WTC11 (cell line): ENCODE data around the gene C19orf44. TPM values are rescaled to one million over a fixed set of nuclear protein-coding genes. Genes with fewer than 3 reads are reported as not detected.

Experiments
- ATAC-seq: fragments of 200-7000 bp; cut with Tn5 transposase; 2 replicates; pipeline ENCODE4 v1.10.0; 2021; ENCODE audit warnings: mild to moderate bottlenecking, moderate library complexity
- CTCF ChIA-PET: fragments of 300-600 bp; sonication (Branson Sonifier 250); formaldehyde crosslinking; loops from one replicate; lab custom pipeline; 2021; ENCODE audit warnings: antibody characterized with exemption; lab: Charles Lee
- POLR2A ChIA-PET: fragments of 350-600 bp; sonication (Branson Sonifier 250); formaldehyde crosslinking; loops from one replicate; lab custom pipeline; 2021; ENCODE audit warnings: antibody characterized with exemption; lab: Charles Lee
- DNase-seq: peaks from one replicate; pipeline ENCODE4 v3.0.0; 2021; ENCODE audit warnings: low spot score
- H3K27ac Mint-ChIP-seq: 2 replicates; pipeline ENCODE4 v1.8.0; 2021; ENCODE audit warnings: mixed read lengths
- H3K27me3 Mint-ChIP-seq: 2 replicates; pipeline ENCODE4 v1.8.0; 2021; ENCODE audit warnings: low read depth, mild to moderate bottlenecking, moderate library complexity, mixed read lengths
- H3K36me3 Mint-ChIP-seq: 2 replicates; pipeline ENCODE4 v1.8.0; 2021; ENCODE audit warnings: mixed read lengths
- H3K4me1 Mint-ChIP-seq: 2 replicates; pipeline ENCODE4 v1.8.0; 2022; ENCODE audit warnings: mixed read lengths
- H3K4me3 Mint-ChIP-seq: 2 replicates; pipeline ENCODE4 v1.8.0; 2021; ENCODE audit warnings: mild to moderate bottlenecking, moderate library complexity, mixed read lengths
- H3K9me3 Mint-ChIP-seq: 2 replicates; pipeline ENCODE4 v1.8.0; 2021; ENCODE audit warnings: mixed read lengths
- ESRRA ChIP-seq: sonication (generic); formaldehyde crosslinking; IDR thresholded peaks from 2 replicates; pipeline ENCODE4 v1.8.1; 2022; ENCODE audit warnings: mild to moderate bottlenecking, missing genetic modification reagents, borderline replicate concordance
- FOXP1 ChIP-seq: sonication (generic); formaldehyde crosslinking; IDR thresholded peaks from 2 replicates; pipeline ENCODE4 v1.8.0; 2022; ENCODE audit warnings: missing genetic modification reagents, mild to moderate bottlenecking, moderate library complexity, borderline replicate concordance
- FOXP4 ChIP-seq: sonication (generic); formaldehyde crosslinking; IDR thresholded peaks from 2 replicates; pipeline ENCODE4 v1.8.0; 2022; ENCODE audit warnings: mild to moderate bottlenecking, missing genetic modification reagents
- GABPB1 ChIP-seq: sonication (generic); formaldehyde crosslinking; IDR thresholded peaks from 2 replicates; pipeline ENCODE4 v1.8.1; 2023; ENCODE audit warnings: mild to moderate bottlenecking, missing genetic modification reagents
- JAZF1 ChIP-seq: fragments of 250-450 bp; sonication (Bioruptor Pico); IDR thresholded peaks from 2 replicates; pipeline ENCODE4 v1.9.0; 2021; ENCODE audit warnings: moderate library complexity, mild to moderate bottlenecking, inconsistent platforms
- NR1H2 ChIP-seq: sonication (generic); formaldehyde crosslinking; IDR thresholded peaks from 2 replicates; pipeline ENCODE4 v1.9.0; 2021; ENCODE audit warnings: mild to moderate bottlenecking, moderate library complexity, missing genetic modification reagents
- RORB ChIP-seq: fragments of 250-450 bp; sonication (Bioruptor Pico); IDR thresholded peaks from 2 replicates; pipeline ENCODE4 v1.9.0; 2021; ENCODE audit warnings: mild to moderate bottlenecking
- SP1 ChIP-seq: sonication (generic); formaldehyde crosslinking; conservative IDR thresholded peaks from 2 replicates; pipeline ENCODE4 v1.8.1; 2022; ENCODE audit warnings: missing genetic modification reagents
- TCF7 ChIP-seq: sonication (generic); formaldehyde crosslinking; IDR thresholded peaks from 2 replicates; pipeline ENCODE4 v1.8.0; 2022; ENCODE audit warnings: mild to moderate bottlenecking, low read depth, missing genetic modification reagents, moderate library complexity
- ZBTB21 ChIP-seq: sonication (generic); formaldehyde crosslinking; IDR thresholded peaks from 2 replicates; pipeline ENCODE4 v1.8.1; 2023; ENCODE audit warnings: mild to moderate bottlenecking, missing genetic modification reagents, borderline replicate concordance
- ZNF138 ChIP-seq: sonication (generic); formaldehyde crosslinking; conservative IDR thresholded peaks from 2 replicates; pipeline ENCODE4 v1.8.1; 2022; ENCODE audit warnings: mild to moderate bottlenecking, moderate library complexity, missing genetic modification reagents
- ZNF416 ChIP-seq: fragments of 250-450 bp; sonication (Bioruptor Pico); IDR thresholded peaks from 2 replicates; pipeline ENCODE4 v1.9.0; 2021; ENCODE audit warnings: mild to moderate bottlenecking, inconsistent platforms
- ZNF423 ChIP-seq: fragments of 250-450 bp; sonication (Bioruptor Pico); IDR thresholded peaks from 2 replicates; pipeline ENCODE4 v2.1.2; 2022; ENCODE audit warnings: mild to moderate bottlenecking, moderate library complexity
- total RNA-seq: library from RNA; stranded (reverse); gene quantifications from 3 replicates; pipeline ENCODE4 v1.2.3, GENCODE V29; 2021
- TF ChIP-seq, protein P1 (sequence below): sonication (generic); formaldehyde crosslinking; IDR thresholded peaks from 2 replicates; pipeline ENCODE4 v1.8.1; 2023; ENCODE audit warnings: mild to moderate bottlenecking, missing genetic modification reagents, borderline replicate concordance
- TF ChIP-seq, protein P2 (sequence below): fragments of 250-450 bp; sonication (Bioruptor Pico); IDR thresholded peaks from 2 replicates; pipeline ENCODE4 v1.9.0; 2021; ENCODE audit warnings: mild to moderate bottlenecking
- TF ChIP-seq, protein P3 (sequence below): fragments of 250-450 bp; sonication (Bioruptor Pico); IDR thresholded peaks from 2 replicates; pipeline ENCODE4 v1.9.0; 2021; ENCODE audit warnings: mild to moderate bottlenecking, borderline replicate concordance
- TF ChIP-seq, protein P4 (sequence below): sonication (generic); formaldehyde crosslinking; IDR thresholded peaks from 2 replicates; pipeline ENCODE4 v1.8.0; 2022; ENCODE audit warnings: mild to moderate bottlenecking, missing genetic modification reagents

The C19orf44 gene
- total RNA-seq, 1 experiment from 2014 or later: 4.1 TPM

DNA sequence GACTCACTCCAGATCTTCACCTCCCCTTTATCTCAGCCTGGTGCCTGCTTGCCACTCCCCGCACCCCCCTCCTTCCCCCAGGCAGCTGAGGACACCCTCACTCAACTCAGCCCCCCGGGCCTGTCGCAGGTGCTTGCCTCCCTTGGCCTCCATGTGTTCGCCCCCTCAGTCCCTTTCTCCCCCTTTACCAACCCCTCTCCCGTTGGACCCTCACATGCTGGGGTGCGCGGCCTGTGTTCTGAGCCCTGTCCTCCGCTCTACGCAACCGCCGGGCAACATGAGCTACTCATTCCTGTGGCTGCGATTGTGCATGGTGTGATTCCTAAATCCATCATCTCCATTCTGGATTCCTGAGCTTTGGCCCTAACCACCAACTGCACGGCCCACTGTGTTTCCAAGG lies 40.9 kb downstream of the C19orf44 start:
- DNase-seq: no peak
- Mint-ChIP-seq H3K27me3 (no peaks in the 10 kb centered on the region), H3K27ac (no peak overlapping the region), H3K36me3 (peaks cover 62% of the 10 kb centered on the region), H3K4me1 (peaks cover 8% of the 10 kb centered on the region), H3K4me3 (no peak overlapping the region), H3K9me3 (no peaks in the 10 kb centered on the region)
- ChIA-PET CTCF (no interaction called here), POLR2A (no interaction called here)
- no peak for ATAC-seq
- TF ChIP-seq NR1H2 (CRISPR knock-in tag) (no peak), FOXP1 (CRISPR knock-in tag) (no peak), ZNF138 (CRISPR knock-in tag) (no peak), ZBTB21 (no peak), GABPB1 (CRISPR knock-in tag) (no peak), ZNF423 (CRISPR knock-in tag) (no peak), ZNF416 (CRISPR knock-in tag) (no peak), JAZF1 (no peak)
- TF ChIP-seq, protein P1, sequence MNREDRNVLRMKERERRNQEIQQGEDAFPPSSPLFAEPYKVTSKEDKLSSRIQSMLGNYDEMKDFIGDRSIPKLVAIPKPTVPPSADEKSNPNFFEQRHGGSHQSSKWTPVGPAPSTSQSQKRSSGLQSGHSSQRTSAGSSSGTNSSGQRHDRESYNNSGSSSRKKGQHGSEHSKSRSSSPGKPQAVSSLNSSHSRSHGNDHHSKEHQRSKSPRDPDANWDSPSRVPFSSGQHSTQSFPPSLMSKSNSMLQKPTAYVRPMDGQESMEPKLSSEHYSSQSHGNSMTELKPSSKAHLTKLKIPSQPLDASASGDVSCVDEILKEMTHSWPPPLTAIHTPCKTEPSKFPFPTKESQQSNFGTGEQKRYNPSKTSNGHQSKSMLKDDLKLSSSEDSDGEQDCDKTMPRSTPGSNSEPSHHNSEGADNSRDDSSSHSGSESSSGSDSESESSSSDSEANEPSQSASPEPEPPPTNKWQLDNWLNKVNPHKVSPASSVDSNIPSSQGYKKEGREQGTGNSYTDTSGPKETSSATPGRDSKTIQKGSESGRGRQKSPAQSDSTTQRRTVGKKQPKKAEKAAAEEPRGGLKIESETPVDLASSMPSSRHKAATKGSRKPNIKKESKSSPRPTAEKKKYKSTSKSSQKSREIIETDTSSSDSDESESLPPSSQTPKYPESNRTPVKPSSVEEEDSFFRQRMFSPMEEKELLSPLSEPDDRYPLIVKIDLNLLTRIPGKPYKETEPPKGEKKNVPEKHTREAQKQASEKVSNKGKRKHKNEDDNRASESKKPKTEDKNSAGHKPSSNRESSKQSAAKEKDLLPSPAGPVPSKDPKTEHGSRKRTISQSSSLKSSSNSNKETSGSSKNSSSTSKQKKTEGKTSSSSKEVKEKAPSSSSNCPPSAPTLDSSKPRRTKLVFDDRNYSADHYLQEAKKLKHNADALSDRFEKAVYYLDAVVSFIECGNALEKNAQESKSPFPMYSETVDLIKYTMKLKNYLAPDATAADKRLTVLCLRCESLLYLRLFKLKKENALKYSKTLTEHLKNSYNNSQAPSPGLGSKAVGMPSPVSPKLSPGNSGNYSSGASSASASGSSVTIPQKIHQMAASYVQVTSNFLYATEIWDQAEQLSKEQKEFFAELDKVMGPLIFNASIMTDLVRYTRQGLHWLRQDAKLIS (CRISPR knock-in tag): no peak
- TF ChIP-seq, protein P2, sequence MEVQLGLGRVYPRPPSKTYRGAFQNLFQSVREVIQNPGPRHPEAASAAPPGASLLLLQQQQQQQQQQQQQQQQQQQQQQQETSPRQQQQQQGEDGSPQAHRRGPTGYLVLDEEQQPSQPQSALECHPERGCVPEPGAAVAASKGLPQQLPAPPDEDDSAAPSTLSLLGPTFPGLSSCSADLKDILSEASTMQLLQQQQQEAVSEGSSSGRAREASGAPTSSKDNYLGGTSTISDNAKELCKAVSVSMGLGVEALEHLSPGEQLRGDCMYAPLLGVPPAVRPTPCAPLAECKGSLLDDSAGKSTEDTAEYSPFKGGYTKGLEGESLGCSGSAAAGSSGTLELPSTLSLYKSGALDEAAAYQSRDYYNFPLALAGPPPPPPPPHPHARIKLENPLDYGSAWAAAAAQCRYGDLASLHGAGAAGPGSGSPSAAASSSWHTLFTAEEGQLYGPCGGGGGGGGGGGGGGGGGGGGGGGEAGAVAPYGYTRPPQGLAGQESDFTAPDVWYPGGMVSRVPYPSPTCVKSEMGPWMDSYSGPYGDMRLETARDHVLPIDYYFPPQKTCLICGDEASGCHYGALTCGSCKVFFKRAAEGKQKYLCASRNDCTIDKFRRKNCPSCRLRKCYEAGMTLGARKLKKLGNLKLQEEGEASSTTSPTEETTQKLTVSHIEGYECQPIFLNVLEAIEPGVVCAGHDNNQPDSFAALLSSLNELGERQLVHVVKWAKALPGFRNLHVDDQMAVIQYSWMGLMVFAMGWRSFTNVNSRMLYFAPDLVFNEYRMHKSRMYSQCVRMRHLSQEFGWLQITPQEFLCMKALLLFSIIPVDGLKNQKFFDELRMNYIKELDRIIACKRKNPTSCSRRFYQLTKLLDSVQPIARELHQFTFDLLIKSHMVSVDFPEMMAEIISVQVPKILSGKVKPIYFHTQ (CRISPR knock-in tag): no peak
- TF ChIP-seq, protein P3, sequence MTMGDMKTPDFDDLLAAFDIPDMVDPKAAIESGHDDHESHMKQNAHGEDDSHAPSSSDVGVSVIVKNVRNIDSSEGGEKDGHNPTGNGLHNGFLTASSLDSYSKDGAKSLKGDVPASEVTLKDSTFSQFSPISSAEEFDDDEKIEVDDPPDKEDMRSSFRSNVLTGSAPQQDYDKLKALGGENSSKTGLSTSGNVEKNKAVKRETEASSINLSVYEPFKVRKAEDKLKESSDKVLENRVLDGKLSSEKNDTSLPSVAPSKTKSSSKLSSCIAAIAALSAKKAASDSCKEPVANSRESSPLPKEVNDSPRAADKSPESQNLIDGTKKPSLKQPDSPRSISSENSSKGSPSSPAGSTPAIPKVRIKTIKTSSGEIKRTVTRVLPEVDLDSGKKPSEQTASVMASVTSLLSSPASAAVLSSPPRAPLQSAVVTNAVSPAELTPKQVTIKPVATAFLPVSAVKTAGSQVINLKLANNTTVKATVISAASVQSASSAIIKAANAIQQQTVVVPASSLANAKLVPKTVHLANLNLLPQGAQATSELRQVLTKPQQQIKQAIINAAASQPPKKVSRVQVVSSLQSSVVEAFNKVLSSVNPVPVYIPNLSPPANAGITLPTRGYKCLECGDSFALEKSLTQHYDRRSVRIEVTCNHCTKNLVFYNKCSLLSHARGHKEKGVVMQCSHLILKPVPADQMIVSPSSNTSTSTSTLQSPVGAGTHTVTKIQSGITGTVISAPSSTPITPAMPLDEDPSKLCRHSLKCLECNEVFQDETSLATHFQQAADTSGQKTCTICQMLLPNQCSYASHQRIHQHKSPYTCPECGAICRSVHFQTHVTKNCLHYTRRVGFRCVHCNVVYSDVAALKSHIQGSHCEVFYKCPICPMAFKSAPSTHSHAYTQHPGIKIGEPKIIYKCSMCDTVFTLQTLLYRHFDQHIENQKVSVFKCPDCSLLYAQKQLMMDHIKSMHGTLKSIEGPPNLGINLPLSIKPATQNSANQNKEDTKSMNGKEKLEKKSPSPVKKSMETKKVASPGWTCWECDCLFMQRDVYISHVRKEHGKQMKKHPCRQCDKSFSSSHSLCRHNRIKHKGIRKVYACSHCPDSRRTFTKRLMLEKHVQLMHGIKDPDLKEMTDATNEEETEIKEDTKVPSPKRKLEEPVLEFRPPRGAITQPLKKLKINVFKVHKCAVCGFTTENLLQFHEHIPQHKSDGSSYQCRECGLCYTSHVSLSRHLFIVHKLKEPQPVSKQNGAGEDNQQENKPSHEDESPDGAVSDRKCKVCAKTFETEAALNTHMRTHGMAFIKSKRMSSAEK (CRISPR knock-in tag): no peak
- TF ChIP-seq, protein P4, sequence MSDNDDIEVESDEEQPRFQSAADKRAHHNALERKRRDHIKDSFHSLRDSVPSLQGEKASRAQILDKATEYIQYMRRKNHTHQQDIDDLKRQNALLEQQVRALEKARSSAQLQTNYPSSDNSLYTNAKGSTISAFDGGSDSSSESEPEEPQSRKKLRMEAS: no peak

DNA sequence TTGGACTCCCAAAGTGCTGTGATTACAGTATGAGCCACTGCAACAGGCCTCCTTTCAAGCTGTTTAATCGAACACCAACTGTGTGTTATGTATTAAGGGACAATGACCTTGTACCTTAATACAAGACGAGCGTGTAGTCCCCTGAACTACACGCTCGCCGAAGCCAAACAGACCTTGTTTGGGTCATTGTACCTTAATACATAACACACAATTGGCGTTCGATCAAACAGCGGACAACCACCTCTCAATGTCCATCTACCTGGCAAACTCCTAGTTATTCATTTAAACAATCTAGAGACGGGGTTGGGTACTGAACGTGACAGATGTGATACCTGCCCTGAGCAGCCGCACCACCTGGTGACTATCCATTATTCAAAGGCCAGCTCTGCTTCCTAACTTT lies 44.8 kb downstream of the C19orf44 start:
- Mint-ChIP-seq H3K27ac (peak overlapping the region; percentile 91), H3K9me3 (no peaks in the 10 kb centered on the region), H3K4me3 (peak overlapping the region; percentile 89), H3K36me3 (peaks cover 39% of the 10 kb centered on the region), H3K4me1 (peaks cover 17% of the 10 kb centered on the region), H3K27me3 (no peaks in the 10 kb centered on the region)
- ATAC-seq: no peak
- no peak for DNase-seq
- CTCF ChIA-PET: no interaction called here
- POLR2A ChIA-PET: no interaction called here
- TF ChIP-seq ESRRA (CRISPR knock-in tag) (no peak), SP1 (CRISPR knock-in tag) (no peak), TCF7 (CRISPR knock-in tag) (no peak), FOXP4 (no peak), RORB (no peak)
- TF ChIP-seq, protein P1 (CRISPR knock-in tag): no peak
